Endometrium (tissue), 2 donors: ENCODE results near the gene PKP2.

ENCODE experiments used
- FAIRE-seq: peaks from 2 replicates; lab custom pipeline; 2012; peaks lifted over from hg19 to GRCh38; lab: Jason Lieb, UNC
- donor health status: control.
- donor health status: control.

Gene PKP2

DNA sequence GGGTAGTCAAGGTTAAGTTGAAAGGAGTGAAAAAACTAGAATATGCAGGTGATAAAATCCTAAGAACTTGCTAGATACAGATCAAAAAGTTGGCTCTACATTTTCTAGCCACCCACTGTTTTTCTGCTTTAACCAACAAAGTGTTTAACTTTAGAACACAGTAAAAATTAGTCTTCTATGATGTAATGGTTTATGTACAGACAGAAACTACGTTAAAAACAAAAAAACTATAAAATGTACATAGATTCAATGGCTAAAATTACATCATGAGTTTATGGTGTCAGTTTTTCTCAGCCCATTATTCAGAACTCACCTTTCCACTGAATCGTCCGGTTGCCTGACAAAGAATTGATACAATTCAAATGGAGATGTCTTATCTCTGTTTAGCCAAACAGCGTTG lies 143.0 kb downstream of the PKP2 start:
- no peak for FAIRE-seq

DNA sequence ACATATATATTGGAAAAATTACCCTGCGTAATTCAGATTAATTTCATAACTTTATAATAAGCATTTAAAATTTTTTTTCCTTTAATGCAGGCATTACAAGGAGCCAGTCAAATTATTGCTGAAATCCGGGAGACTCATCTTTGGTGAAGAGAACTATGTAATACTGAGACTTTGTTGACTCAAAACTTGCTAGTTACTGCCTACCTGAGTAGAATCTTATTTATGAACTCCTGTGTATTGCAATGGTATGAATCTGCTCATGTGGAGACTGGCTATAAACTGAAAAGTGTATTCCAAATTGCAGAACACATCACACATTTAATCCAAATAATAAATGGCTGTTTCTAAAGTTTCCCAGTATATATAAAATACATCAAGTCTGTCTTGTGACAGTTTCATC lies 153.3 kb downstream of the PKP2 start:
- FAIRE-seq: no peak

GRCh38 chr12:32742133-32742532 lies 154.4 kb downstream of the PKP2 start:
- FAIRE-seq: no peak
